Activated naive CD8-positive, alpha-beta T cell treated with anti-CD3 and anti-CD28 coated beads, Interleukin-2, amount 10 ng/mL, durations not matched to agents 7 days and 5 days (primary cell): ENCODE data around the gene MMRN2. TPM values are rescaled to one million over a fixed set of nuclear protein-coding genes. Genes with fewer than 3 reads are reported as not detected.
"Not testable (repeated sequence)": the region's sequence is repeated elsewhere in the genome, so short reads cannot be mapped to it uniquely, and the experiment has no call there.

Source experiments
- ATAC-seq: fragments of 150-1000 bp; cut with Tn5 transposase; one replicate; pipeline ENCODE4 v1.10.0; 2021; ENCODE audit warnings: low read depth, moderate library complexity
- POLR2A ChIA-PET: fragments of 350-600 bp; sonication (Branson Sonifier 250); formaldehyde crosslinking; loops from one replicate; lab custom pipeline; 2021; ENCODE audit warnings: antibody characterized with exemption; lab: Charles Lee
- DNase-seq: peaks from one replicate; pipeline ENCODE4 v3.0.0; 2021
- H3K27ac Mint-ChIP-seq: one replicate; pipeline ENCODE4 v1.8.0; 2022; ENCODE audit warnings: mild to moderate bottlenecking, mixed read lengths
- H3K27me3 Mint-ChIP-seq: one replicate; pipeline ENCODE4 v1.8.0; 2022; ENCODE audit warnings: mild to moderate bottlenecking, moderate library complexity, mixed read lengths
- H3K36me3 Mint-ChIP-seq: one replicate; pipeline ENCODE4 v1.8.0; 2021; ENCODE audit warnings: mild to moderate bottlenecking, mixed read lengths
- H3K4me1 Mint-ChIP-seq: one replicate; pipeline ENCODE4 v1.8.0; 2021; ENCODE audit warnings: mixed read lengths
- H3K4me3 Mint-ChIP-seq: one replicate; pipeline ENCODE4 v1.8.0; 2022; ENCODE audit warnings: mild to moderate bottlenecking, moderate library complexity, mixed read lengths
- H3K9me3 Mint-ChIP-seq: one replicate; pipeline ENCODE4 v1.8.0; 2021; ENCODE audit warnings: mixed read lengths
- total RNA-seq, 2 experiments: library from RNA; stranded (reverse); gene quantifications; one replicate each; pipeline ENCODE4 v1.2.3, GENCODE V29; 2021

The MMRN2 gene
- total RNA-seq, 2 experiments from 2014 or later = not detected

GRCh38 chr10:86978457-86978856, 21.0 kb upstream of the MMRN2 start:
- H3K9me3 Mint-ChIP-seq, POLR2A ChIA-PET, H3K27ac Mint-ChIP-seq, H3K36me3 Mint-ChIP-seq, DNase-seq, H3K4me3 Mint-ChIP-seq, H3K4me1 Mint-ChIP-seq, ATAC-seq: not testable (repeated sequence)
- H3K27me3 Mint-ChIP-seq = peaks cover 22% of the 10 kb centered on the region

DNA sequence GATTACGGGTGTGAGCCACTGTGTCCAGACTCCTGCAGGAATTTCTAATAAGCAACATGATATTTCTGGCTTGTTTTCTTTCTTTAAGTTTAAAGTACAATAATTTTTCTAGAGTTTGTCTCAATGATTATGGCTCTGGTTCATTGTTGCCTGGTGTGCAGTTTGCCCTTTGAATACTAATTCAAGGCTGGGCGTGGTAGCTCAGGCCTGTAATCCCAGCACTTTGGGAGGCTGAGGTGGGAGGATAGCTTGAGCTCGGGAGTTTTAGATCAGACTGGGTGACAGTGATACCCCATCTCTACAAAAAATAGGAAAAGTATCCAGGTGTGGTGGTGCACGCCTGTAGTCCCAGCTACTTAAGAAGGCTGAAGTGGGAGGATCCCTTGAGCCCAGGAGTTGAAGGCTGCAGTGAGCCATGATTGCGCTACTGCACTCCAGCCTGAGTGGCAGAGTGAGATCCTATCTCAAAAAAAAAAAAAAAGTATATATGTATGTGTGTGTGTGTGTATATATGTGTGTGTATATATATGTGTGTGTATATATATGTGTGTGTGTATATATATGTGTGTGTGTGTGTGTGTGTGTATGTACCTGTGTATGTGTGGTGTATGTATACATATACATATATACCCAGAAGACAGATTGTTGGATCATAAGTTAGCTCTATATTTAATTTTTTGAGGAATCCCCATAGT, 19.1 kb upstream of the MMRN2 start:
- no peak for ATAC-seq
- H3K27ac Mint-ChIP-seq = no peak overlapping the region
- H3K9me3 Mint-ChIP-seq = no peaks in the 10 kb centered on the region
- no peak overlapping the region for H3K4me3 Mint-ChIP-seq
- H3K4me1 Mint-ChIP-seq = peaks cover 3% of the 10 kb centered on the region
- H3K27me3 Mint-ChIP-seq = peaks cover 23% of the 10 kb centered on the region
- no peaks in the 10 kb centered on the region for H3K36me3 Mint-ChIP-seq
- POLR2A ChIA-PET = no interaction called here
- DNase-seq = no peak

GRCh38 chr10:86974484-86974883, 17.1 kb upstream of the MMRN2 start:
- DNase-seq = no peak
- H3K4me3 Mint-ChIP-seq = no peak overlapping the region
- H3K27me3 Mint-ChIP-seq = peaks cover 22% of the 10 kb centered on the region
- POLR2A ChIA-PET = no interaction called here
- no peak for ATAC-seq
- H3K27ac Mint-ChIP-seq = no peak overlapping the region
- no peaks in the 10 kb centered on the region for H3K36me3 Mint-ChIP-seq
- peaks cover 8% of the 10 kb centered on the region for H3K4me1 Mint-ChIP-seq
- H3K9me3 Mint-ChIP-seq = no peaks in the 10 kb centered on the region

DNA sequence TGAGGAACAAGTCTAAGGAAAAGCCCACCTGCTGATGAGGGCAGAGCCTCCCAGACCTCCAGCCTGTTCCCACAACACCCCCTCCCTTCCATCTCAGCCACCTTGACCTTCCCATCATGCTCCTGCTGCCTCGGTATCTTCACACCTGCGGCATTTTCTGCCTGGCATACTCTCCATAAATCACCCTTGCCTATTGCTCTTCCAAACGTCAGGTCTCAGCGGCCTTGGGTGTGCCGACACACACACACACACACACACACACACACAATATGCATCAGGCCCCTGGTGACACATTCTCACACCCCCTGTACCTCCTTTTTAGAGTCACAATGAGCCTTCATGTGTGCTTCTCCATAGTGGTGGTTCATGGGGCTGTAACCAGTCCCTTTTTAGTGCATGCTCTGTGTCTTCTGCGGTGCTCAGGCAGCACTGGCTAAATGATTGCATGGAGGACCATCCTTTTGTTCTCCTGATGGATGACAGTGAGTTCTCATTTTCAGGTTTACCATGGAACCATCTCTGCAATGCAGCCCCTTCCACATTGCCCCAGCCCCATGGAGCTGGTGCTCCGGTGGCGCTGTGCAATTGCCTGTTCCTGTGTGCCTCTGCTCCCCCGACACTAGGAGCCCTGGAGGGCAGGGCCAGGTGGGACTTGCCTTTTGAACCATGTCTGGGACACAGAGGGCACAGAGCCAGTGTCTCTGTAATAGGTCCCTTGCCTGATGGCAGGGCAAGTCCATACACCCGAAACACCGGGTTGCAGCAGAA, 15.4 kb upstream of the MMRN2 start:
- Mint-ChIP-seq H3K4me3 (peak overlapping the region; percentile 6), H3K4me1 (peaks cover 8% of the 10 kb centered on the region), H3K27me3 (peaks cover 22% of the 10 kb centered on the region), H3K9me3 (no peaks in the 10 kb centered on the region), H3K27ac (peak overlapping the region; percentile 1), H3K36me3 (no peaks in the 10 kb centered on the region)
- POLR2A ChIA-PET = no interaction called here
- no peak for ATAC-seq
- DNase-seq = no peak

- H3K36me3 Mint-ChIP-seq = no peaks in the 10 kb centered on the region
- ATAC-seq (peak; percentile 89), DNase-seq (peak; percentile 89)
- peaks cover 20% of the 10 kb centered on the region for H3K27me3 Mint-ChIP-seq
- no peaks in the 10 kb centered on the region for H3K9me3 Mint-ChIP-seq
- peak overlapping the region; percentile 74 for H3K4me3 Mint-ChIP-seq
- POLR2A ChIA-PET = no interaction called here
- peak overlapping the region; percentile 51 for H3K27ac Mint-ChIP-seq
- peaks cover 18% of the 10 kb centered on the region for H3K4me1 Mint-ChIP-seq
These were observed 14.0 kb upstream of the MMRN2 start for GRCh38 chr10:86971232-86971991.

DNA sequence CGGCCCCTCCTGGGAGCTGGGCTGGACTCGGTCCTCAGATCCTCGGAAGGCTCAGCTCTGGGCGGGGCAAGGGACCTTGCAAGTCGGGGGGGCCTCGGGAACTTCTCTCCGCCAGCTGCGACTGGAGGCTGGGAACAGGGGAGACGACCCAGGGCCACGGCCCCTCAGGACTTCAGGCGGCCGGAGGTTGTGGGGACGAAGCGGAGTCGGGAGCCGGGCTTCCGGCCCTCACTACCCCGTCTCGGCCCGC, 13.5 kb upstream of the MMRN2 start:
- ATAC-seq = no peak
- Mint-ChIP-seq H3K27me3 (peaks cover 20% of the 10 kb centered on the region), H3K27ac (peak overlapping the region; percentile 51), H3K9me3 (no peaks in the 10 kb centered on the region), H3K36me3 (no peaks in the 10 kb centered on the region), H3K4me3 (peak overlapping the region; percentile 74), H3K4me1 (peaks cover 23% of the 10 kb centered on the region)
- POLR2A ChIA-PET = no interaction called here
- no peak for DNase-seq

DNA sequence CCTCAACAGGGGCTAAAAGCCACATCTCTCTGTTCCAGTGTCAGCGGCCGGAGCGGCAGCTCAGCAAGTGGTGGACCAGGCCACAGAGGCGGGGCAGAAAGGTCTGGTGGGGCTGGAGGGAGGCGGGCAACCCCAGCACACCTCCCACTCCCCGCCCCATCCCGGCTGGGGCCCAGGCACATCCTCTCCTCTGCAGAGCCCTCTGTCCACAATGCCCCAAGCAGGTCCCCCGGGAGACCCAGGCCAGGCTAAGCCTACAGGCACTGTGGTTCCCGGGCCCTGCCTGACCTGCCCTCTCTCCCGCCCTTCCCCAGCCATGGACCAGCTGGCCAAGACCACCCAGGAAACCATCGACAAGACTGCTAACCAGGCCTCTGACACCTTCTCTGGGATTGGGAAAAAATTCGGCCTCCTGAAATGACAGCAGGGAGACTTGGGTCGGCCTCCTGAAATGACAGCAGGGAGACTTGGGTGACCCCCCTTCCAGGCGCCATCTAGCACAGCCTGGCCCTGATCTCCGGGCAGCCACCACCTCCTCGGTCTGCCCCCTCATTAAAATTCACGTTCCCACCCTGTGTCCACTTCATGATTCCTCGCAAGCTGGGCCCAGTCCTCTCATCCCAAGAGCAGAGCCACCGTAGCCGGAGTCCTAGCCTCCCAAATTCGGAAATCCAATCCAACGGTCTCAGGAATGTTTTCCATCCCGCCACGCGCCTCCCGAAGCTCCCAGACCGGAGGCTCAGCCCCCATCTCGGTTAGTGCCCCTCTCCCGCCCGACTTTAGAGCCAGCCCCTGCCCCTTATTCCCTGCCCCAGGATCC, 13.0 kb upstream of the MMRN2 start:
- Mint-ChIP-seq H3K27me3 (peaks cover 20% of the 10 kb centered on the region), H3K4me3 (peak overlapping the region; percentile 74), H3K36me3 (no peaks in the 10 kb centered on the region), H3K9me3 (no peaks in the 10 kb centered on the region), H3K4me1 (peaks cover 28% of the 10 kb centered on the region), H3K27ac (peak overlapping the region; percentile 51)
- no peak for ATAC-seq
- POLR2A ChIA-PET = no interaction called here
- DNase-seq = no peak

DNA sequence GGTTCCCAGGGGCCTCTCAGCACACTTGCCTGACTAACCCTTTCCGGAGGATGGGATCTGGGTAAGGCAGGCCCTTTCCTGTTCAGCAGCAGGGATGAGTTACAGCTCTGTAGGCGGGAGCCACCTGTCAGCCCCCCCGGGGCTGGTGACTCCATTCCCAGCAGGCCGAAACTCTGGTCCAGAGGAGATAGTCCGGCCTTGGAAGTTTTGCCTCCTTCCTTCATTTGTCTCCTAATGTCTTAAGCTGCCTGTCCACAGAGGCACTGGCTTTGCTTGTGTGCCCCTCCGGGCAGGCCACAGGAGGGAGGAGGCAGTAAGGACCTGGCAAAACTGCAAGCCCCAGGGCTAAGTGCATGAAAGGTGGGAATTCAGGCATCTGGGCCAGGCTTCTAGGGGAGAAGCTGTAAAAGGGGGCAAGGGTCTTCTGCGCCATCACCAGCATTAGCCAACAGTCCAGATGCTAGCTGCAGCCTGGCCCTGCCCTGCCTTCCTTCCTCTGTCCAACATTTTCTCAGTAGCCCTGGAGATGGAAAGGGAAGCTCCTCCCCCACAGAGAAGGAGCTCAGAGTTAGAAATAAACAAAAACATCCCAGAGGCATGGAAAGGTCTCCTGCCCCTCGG, 12.1 kb upstream of the MMRN2 start:
- no peak for ATAC-seq
- peaks cover 20% of the 10 kb centered on the region for H3K27me3 Mint-ChIP-seq
- H3K4me3 Mint-ChIP-seq = no peak overlapping the region
- DNase-seq = no peak
- H3K9me3 Mint-ChIP-seq = no peaks in the 10 kb centered on the region
- POLR2A ChIA-PET = no interaction called here
- no peak overlapping the region for H3K27ac Mint-ChIP-seq
- H3K4me1 Mint-ChIP-seq = peaks cover 28% of the 10 kb centered on the region
- no peaks in the 10 kb centered on the region for H3K36me3 Mint-ChIP-seq

DNA sequence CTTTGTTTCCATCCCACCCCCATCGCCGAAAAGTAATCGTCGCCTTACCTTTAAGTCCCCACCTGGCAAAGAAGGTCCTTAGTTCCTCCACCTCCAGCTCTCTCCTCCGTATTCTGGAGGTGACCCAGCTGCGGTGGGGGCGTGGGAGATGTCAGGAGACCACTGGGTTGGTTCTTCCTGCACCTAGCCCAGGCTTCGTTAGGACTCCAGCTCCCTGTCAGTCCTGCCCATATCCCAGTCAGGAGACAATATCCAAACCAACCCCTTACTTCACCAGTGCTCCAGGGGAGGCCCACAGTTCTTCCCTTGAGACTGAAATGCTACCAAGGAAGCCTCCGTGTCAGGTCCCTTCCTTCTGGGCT, 11.6 kb upstream of the MMRN2 start:
- no peak overlapping the region for H3K4me3 Mint-ChIP-seq
- no peak overlapping the region for H3K27ac Mint-ChIP-seq
- H3K9me3 Mint-ChIP-seq = no peaks in the 10 kb centered on the region
- peaks cover 20% of the 10 kb centered on the region for H3K27me3 Mint-ChIP-seq
- POLR2A ChIA-PET = interaction anchor here (0.6 kb wide), 1 partner anchor 123 kb away, joined by 3 read pairs; no protein-coding TSS in a partner anchor
- ATAC-seq (no peak), DNase-seq (no peak)
- peaks cover 28% of the 10 kb centered on the region for H3K4me1 Mint-ChIP-seq
- H3K36me3 Mint-ChIP-seq = no peaks in the 10 kb centered on the region

- H3K36me3 Mint-ChIP-seq = no peaks in the 10 kb centered on the region
- peaks cover 28% of the 10 kb centered on the region for H3K4me1 Mint-ChIP-seq
- no peak within 1 kb of the TSS for H3K27ac Mint-ChIP-seq
- H3K27me3 Mint-ChIP-seq = peaks cover 19% of the 10 kb centered on the region
- ATAC-seq (no peak), DNase-seq (no peak)
- POLR2A ChIA-PET = interaction anchor here (0.6 kb wide), 1 partner anchor 124 kb away, joined by 3 read pairs; no protein-coding TSS in a partner anchor
- peak within 1 kb of the TSS; percentile 45 for H3K4me3 Mint-ChIP-seq
- H3K9me3 Mint-ChIP-seq = no peaks in the 10 kb centered on the region
These were observed 11.0 kb upstream of the MMRN2 start, which contains the start of gene ADIRF for GRCh38 chr10:86968271-86968993. ADIRF (plus strand) TSS chr10:86968482; CDS start chr10:86968545, 63 bp downstream.

DNA sequence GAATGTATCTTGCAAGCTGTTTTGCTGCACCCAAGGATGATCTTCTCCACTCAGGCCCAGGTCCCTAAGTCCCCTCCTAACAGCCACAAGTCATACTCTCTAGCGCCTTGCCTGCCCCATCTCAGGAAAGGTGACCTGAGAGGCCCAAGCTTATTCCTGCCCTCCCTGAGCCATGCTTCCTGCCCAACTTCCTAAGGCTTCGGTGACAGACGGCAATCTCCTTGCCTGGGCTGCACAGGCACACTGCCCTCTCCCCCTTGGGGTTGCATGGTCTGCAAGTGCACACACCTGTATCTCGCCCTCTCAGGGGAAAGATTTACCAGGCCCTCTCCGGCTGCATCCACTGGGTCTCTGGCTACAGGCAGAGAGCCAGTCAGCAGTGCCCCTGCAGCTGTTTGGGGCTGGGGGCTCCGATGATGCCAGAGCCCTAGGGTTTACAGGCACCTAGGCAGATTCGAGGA, 10.1 kb upstream of the MMRN2 start:
- Mint-ChIP-seq H3K4me1 (peaks cover 28% of the 10 kb centered on the region), H3K27me3 (peaks cover 13% of the 10 kb centered on the region), H3K4me3 (no peak overlapping the region), H3K36me3 (no peaks in the 10 kb centered on the region), H3K9me3 (no peaks in the 10 kb centered on the region), H3K27ac (no peak overlapping the region)
- POLR2A ChIA-PET = no interaction called here
- DNase-seq (no peak), ATAC-seq (no peak)

- Mint-ChIP-seq H3K9me3 (no peaks in the 10 kb centered on the region), H3K4me3 (peak overlapping the region; percentile 72), H3K27me3 (peaks cover 12% of the 10 kb centered on the region), H3K4me1 (peaks cover 24% of the 10 kb centered on the region), H3K36me3 (no peaks in the 10 kb centered on the region), H3K27ac (peak overlapping the region; percentile 69)
- DNase-seq = no peak
- ATAC-seq = no peak
- POLR2A ChIA-PET = interaction anchor here (1.1 kb wide), 1 partner anchor 25 kb away, joined by 4 read pairs; no protein-coding TSS in a partner anchor
These were observed 8.7 kb upstream of the MMRN2 start for GRCh38 chr10:86965986-86966654.
